ENCODE data around the gene CCDC88B.

CCDC88B gene

GRCh38 chr11:64360448-64360921 is 20.5 kb downstream of the CCDC88B start:
- no peak for DNase-seq

- no peak for DNase-seq
Observed at GRCh38 chr11:64361659-64362058, 21.7 kb downstream of the CCDC88B start.

- no peak for DNase-seq
Observed at GRCh38 chr11:64362339-64362738, 22.3 kb downstream of the CCDC88B start.

- no peak for DNase-seq
Observed at GRCh38 chr11:64364435-64364834, 24.4 kb downstream of the CCDC88B start.

- DNase-seq = no peak
Observed at GRCh38 chr11:64364911-64365310, 24.9 kb downstream of the CCDC88B start.

- no peak for DNase-seq
Observed at GRCh38 chr11:64366751-64367150, 26.7 kb downstream of the CCDC88B start.

GRCh38 chr11:64367931-64368672 is 28.1 kb downstream of the CCDC88B start:
- no peak for DNase-seq

- DNase-seq = no peak
Observed at GRCh38 chr11:64368673-64369074, 28.7 kb downstream of the CCDC88B start.

GRCh38 chr11:64369440-64370421 is 29.7 kb downstream of the CCDC88B start:
- DNase-seq = no peak

GRCh38 chr11:64371201-64371600 is 31.2 kb downstream of the CCDC88B start:
- DNase-seq = no peak

- no peak for DNase-seq
Observed at GRCh38 chr11:64372021-64372420, 32.0 kb downstream of the CCDC88B start.

- no peak for DNase-seq
Observed at GRCh38 chr11:64372802-64373597, 33.0 kb downstream of the CCDC88B start.

- no peak for DNase-seq
Observed at GRCh38 chr11:64373598-64373974, 33.6 kb downstream of the CCDC88B start.

GRCh38 chr11:64376071-64376470 is 36.1 kb downstream of the CCDC88B start:
- DNase-seq = no peak

GRCh38 chr11:64378335-64378880 is 38.4 kb downstream of the CCDC88B start:
- DNase-seq = no peak

- no peak for DNase-seq
Observed at GRCh38 chr11:64379160-64379559, 39.2 kb downstream of the CCDC88B start.

GRCh38 chr11:64379817-64380709 is 40.1 kb downstream of the CCDC88B start:
- DNase-seq = no peak

GRCh38 chr11:64381350-64381749 is 41.3 kb downstream of the CCDC88B start:
- no peak for DNase-seq

GRCh38 chr11:64382047-64382446 is 42.0 kb downstream of the CCDC88B start:
- DNase-seq = no peak

- DNase-seq = no peak
Observed at GRCh38 chr11:64382586-64382985, 42.6 kb downstream of the CCDC88B start.

GRCh38 chr11:64383580-64383979 is 43.6 kb downstream of the CCDC88B start:
- DNase-seq = no peak
